GM19043 (cell line): Measurements from ENCODE around the gene CCDC74B.
"Not testable (repeated sequence)": the region's sequence is repeated elsewhere in the genome, so short reads cannot be mapped to it uniquely, and the experiment has no call there.

Source experiments
- ATAC-seq: cut with Tn5 transposase; IDR thresholded peaks from one replicate; pipeline ENCODE4 v1.9.1; 2021; ENCODE audit warnings: low read depth; ENCODE audit not compliant: unreplicated experiment

The CCDC74B gene

DNA sequence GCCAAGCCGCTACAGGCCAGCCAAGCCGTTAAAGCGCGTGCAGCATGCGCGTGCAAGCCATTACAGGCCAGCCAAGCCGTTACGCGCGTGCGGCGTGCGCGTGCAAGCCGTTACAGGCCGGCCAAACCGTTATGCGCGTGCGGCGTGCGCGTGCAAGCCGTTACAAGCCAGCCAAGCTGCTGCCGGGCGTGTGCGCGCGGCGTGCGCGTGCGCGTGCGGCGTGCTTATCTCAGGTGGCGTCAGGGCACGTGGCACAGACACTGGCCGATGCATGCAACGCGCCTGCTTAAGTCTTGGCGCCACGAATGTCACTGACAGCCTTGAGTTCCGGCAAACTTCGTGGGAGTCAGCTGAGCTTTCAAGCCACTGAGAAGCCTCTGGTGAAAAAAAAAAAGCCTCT, 24.0 kb downstream of the CCDC74B start:
- ATAC-seq, result not testable (repeated sequence)

DNA sequence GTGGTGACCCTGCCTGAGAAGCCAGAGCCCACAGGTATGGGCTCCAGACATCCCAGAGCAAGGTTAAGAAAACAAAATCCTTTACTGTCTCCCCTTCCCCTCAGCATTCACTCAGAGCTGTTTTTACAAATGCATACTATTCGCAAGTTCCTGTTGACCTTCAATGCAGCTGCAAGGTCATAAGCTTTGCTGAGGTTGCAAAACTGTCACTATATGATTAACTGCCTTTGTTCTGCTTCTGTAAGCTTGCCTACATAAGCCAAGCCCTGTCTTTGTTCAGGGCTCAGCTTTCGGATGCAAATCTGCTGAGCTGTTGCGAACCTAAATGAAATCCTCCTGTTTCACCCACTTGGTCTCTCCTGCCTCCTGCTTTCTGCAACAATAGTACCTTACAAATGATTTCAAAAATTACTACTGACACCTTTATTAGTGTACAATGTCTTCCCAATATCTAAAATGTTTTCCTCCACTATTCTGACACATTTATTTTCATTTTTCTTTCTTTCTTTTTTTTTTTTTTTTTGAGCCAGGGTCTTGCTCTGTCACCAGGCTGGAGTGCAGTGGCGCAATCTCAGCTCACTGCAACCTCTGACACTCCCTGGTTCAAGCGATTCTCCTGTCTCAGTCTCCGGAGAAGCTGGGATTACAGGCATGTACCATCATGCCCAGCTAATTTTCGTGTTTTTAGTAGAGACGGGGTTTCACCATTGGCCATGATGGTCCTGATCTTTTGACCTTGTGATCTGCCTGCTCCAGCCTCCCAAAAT, 42.1 kb downstream of the CCDC74B start:
- ATAC-seq, result not testable (repeated sequence)
